Measurements from ENCODE around the gene ZNF830. TPM values are rescaled to one million over a fixed set of nuclear protein-coding genes. Genes with fewer than 3 reads are reported as not detected.
A peak's percentile ranks its signal among the peaks of the same experiment; 100 is the strongest.

The ZNF830 gene
- total and polyA plus RNA-seq, 2 of the 13 experiments (the other 11 are each of a cell fraction or from before 2014, with no cell fraction given), result 6.1 to 19.0 TPM

GRCh38 chr17:34961093-34961911 is at the start of gene ZNF830, which contains the start of gene CCT6B (continued):
- TF ChIP-seq ZBTB40 (IDR thresholded peaks at IDR 0.05) (peak; percentile 42; the same call in 1 of the 2 replicates), ZBTB40 (CRISPR knock-in tag; IDR thresholded peaks at IDR 0.05) (peak; percentile 74; the same call in 1 of the 2 replicates), THRA (CRISPR knock-in tag; IDR thresholded peaks at IDR 0.05; ENCODE audit: borderline replicate concordance) (no peak), FOXA3 (CRISPR knock-in tag; IDR thresholded peaks at IDR 0.05) (0 out of 2 replicates have a peak, but pooled peaks have one; percentile 33), SALL1 (CRISPR knock-in tag; IDR thresholded peaks at IDR 0.05) (peak; percentile 77), HMG20B (CRISPR knock-in tag; conservative IDR thresholded peaks at IDR 0.05) (peak; percentile 14; the same call in 1 of the 2 replicates), KLF12 (CRISPR knock-in tag; IDR thresholded peaks at IDR 0.05; ENCODE audit: borderline replicate concordance) (no peak; the same call in 1 of the 2 replicates), REPIN1 (CRISPR knock-in tag; IDR thresholded peaks at IDR 0.05; ENCODE audit: borderline replicate concordance, low read depth) (no peak), ZNF616 (CRISPR knock-in tag; IDR thresholded peaks at IDR 0.05; ENCODE audit: low read depth) (no peak), HIC2 (CRISPR knock-in tag; IDR thresholded peaks at IDR 0.05; ENCODE audit: low read depth) (no peak), SATB2 (CRISPR knock-in tag; IDR thresholded peaks at IDR 0.05) (peak; percentile 48; the same call in 1 of the 2 replicates), ZBTB1 (CRISPR knock-in tag; IDR thresholded peaks at IDR 0.05; ENCODE audit: borderline replicate concordance) (no peak), RBM22 (optimal IDR thresholded peaks at IDR 0.05; ENCODE audit: low read length) (no peak), KLF13 (CRISPR knock-in tag; IDR thresholded peaks at IDR 0.05) (no peak), ZFP41 (CRISPR knock-in tag; IDR thresholded peaks at IDR 0.05; ENCODE audit: borderline replicate concordance) (no peak)
